GM04504 (cell line): ENCODE measurements around the gene XYLT1.

Experiments
- DNase-seq: peaks from one replicate; pipeline ENCODE4 v3.0.0-alpha.2; 2012; ENCODE audit warnings: low read depth

The XYLT1 gene

GRCh38 chr16:17374668-17375255 is 96.0 kb downstream of the XYLT1 start:
- no peak for DNase-seq

- DNase-seq: no peak
These were observed 97.2 kb downstream of the XYLT1 start for GRCh38 chr16:17373533-17373932.

GRCh38 chr16:17372386-17372785 is 98.4 kb downstream of the XYLT1 start:
- DNase-seq: no peak

GRCh38 chr16:17371299-17371698 is 99.5 kb downstream of the XYLT1 start:
- DNase-seq: no peak

GRCh38 chr16:17370731-17371285 is 100.0 kb downstream of the XYLT1 start:
- DNase-seq: no peak

GRCh38 chr16:17370223-17370707 is 100.5 kb downstream of the XYLT1 start:
- no peak for DNase-seq

GRCh38 chr16:17369421-17370222 is 101.1 kb downstream of the XYLT1 start:
- no peak for DNase-seq

GRCh38 chr16:17368951-17369350 is 101.8 kb downstream of the XYLT1 start:
- DNase-seq: no peak

- DNase-seq: no peak
These were observed 102.3 kb downstream of the XYLT1 start for GRCh38 chr16:17368446-17368845.

- no peak for DNase-seq
These were observed 102.8 kb downstream of the XYLT1 start for GRCh38 chr16:17367923-17368322.

- no peak for DNase-seq
These were observed 103.7 kb downstream of the XYLT1 start for GRCh38 chr16:17367036-17367435.

GRCh38 chr16:17366299-17366961 is 104.3 kb downstream of the XYLT1 start:
- no peak for DNase-seq

GRCh38 chr16:17365591-17366298 is 105.0 kb downstream of the XYLT1 start:
- no peak for DNase-seq

- no peak for DNase-seq
These were observed 105.6 kb downstream of the XYLT1 start for GRCh38 chr16:17365211-17365541.

GRCh38 chr16:17364319-17365210 is 106.2 kb downstream of the XYLT1 start:
- DNase-seq: peak; percentile 82

GRCh38 chr16:17362946-17363345 is 107.8 kb downstream of the XYLT1 start:
- DNase-seq: no peak

GRCh38 chr16:17362183-17362582 is 108.6 kb downstream of the XYLT1 start:
- no peak for DNase-seq

GRCh38 chr16:17360693-17361122 is 110.1 kb downstream of the XYLT1 start:
- no peak for DNase-seq

GRCh38 chr16:17359788-17360390 is 110.9 kb downstream of the XYLT1 start:
- DNase-seq: no peak

- no peak for DNase-seq
These were observed 111.9 kb downstream of the XYLT1 start for GRCh38 chr16:17358846-17359245.

- DNase-seq: no peak
These were observed 112.4 kb downstream of the XYLT1 start for GRCh38 chr16:17358355-17358754.
